GM12891 (cell line): Measurements from ENCODE around the gene TACC3.

Source experiments
- POLR2AphosphoS5 ChIP-seq: IDR thresholded peaks from 2 replicates; pipeline ENCODE4 v1.6.1; 2011; ENCODE audit warnings: low read depth, low read length, control low read depth
- POU2F2 ChIP-seq: IDR thresholded peaks from 2 replicates; pipeline ENCODE4 v1.6.1; 2011; ENCODE audit warnings: low read depth, mild to moderate bottlenecking, control low read depth, low read length, moderate library complexity
- SPI1 ChIP-seq: IDR thresholded peaks from 2 replicates; pipeline ENCODE4 v1.6.1; 2011; ENCODE audit warnings: low read depth, low read length, control low read depth

DNA sequence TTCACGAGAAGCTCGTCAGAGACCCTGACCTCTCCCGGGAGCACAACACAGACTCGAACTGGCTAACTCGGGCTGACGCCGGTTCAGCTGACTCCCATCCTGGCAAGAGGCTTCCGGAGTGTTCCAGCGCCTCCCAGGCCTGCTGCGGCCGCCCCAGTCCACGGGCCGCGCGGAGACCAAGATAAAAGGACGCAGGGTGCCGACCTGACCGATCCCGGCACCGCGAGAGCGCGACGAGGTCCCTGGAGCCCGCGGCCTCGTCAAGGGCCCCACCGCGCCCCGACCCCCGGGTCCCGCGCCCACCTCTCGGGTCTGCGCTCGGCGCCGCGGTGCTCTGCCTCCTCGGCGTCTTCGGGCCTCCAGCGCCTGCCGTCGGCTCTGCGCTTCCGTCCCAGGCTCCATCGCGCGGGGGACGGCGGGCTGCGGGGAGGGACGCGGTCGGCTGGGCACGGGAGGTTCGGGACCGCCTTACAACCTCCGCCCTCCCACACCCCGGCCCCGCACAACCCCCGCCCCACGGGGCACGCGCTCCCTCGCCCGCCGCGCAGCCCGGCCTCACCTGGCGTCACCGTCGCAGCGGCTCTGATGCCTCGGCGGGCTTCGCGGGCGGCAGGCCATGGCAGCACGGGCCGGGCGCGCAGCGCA lies 9.6 kb upstream of the TACC3 start:
- no peak for TF ChIP-seq SPI1
- TF ChIP-seq POLR2AphosphoS5 = no peak
- TF ChIP-seq POU2F2 = no peak
